Lung (tissue), 12 donors: Measurements from ENCODE around the gene TMPRSS13. TPM values are rescaled to one million over a fixed set of nuclear protein-coding genes. Genes with fewer than 3 reads are reported as not detected.
A peak's percentile ranks its signal among the peaks of the same experiment; 100 is the strongest.

Experiments used
- ATAC-seq: fragments of 200-7000 bp; cut with Tn5 transposase; one replicate; pipeline ENCODE4 v1.9.1; 2020; ENCODE audit warnings: moderate number of reproducible peaks; ENCODE audit not compliant: insufficient read depth, low FRiP score
- DNase-seq, 3 donors: peaks; one replicate each; pipeline ENCODE4 v3.0.0-alpha.2; 2013 to 2017
- H3K27ac ChIP-seq, 2 donors: one replicate each; pipeline ENCODE4 v1.5.1; 2013; ENCODE audit warnings: mild to moderate bottlenecking in 2 of 2, moderate library complexity in 2 of 2, control low read depth in 1 of 2, inconsistent platforms in 1 of 2, low read depth in 1 of 2, low read length in 1 of 2
- H3K27me3 ChIP-seq, 3 donors: one replicate each; pipeline ENCODE4 v1.5.1; 2013; ENCODE audit warnings: low read length in 2 of 3; ENCODE audit not compliant: control insufficient read depth in 3 of 3, insufficient read depth in 3 of 3
- H3K36me3 ChIP-seq, 4 donors: one replicate each; pipeline ENCODE4 v1.5.1; 2013; ENCODE audit warnings: low read length in 4 of 4, mild to moderate bottlenecking in 1 of 4, moderate library complexity in 1 of 4; ENCODE audit not compliant: control insufficient read depth in 4 of 4, insufficient read depth in 4 of 4
- H3K4me1 ChIP-seq, 5 donors: one replicate each; pipeline ENCODE4 v1.5.1; 2013; ENCODE audit warnings: low read length in 5 of 5, mild to moderate bottlenecking in 2 of 5, moderate library complexity in 1 of 5; ENCODE audit not compliant: control insufficient read depth in 5 of 5, insufficient read depth in 5 of 5
- H3K4me3 ChIP-seq: one replicate; pipeline ENCODE4 v1.5.1; 2013; ENCODE audit warnings: mild to moderate bottlenecking, control low read depth, moderate library complexity
- H3K9ac ChIP-seq, 2 donors: one replicate each; pipeline ENCODE4 v1.5.1; 2013; ENCODE audit warnings: low read length in 2 of 2, control low read depth in 1 of 2; ENCODE audit not compliant: insufficient read depth in 1 of 2
- H3K9me3 ChIP-seq, 4 donors: one replicate each; pipeline ENCODE4 v1.5.1; 2013; ENCODE audit warnings: low read length in 3 of 4, mild to moderate bottlenecking in 1 of 4, moderate library complexity in 1 of 4; ENCODE audit not compliant: control insufficient read depth in 4 of 4, insufficient read depth in 3 of 4
- WGBS, 2 donors: extraction: QIAGEN DNeasy Blood & Tissue Kit; methylation state at CpG; one replicate each; pipeline ENCODE4 v1.1.7; 2013; 5-methylcytosine and 5-hydroxymethylcytosine counted together
- polyA plus RNA-seq, 2 donors: library from polyadenylated mRNA; stranded (reverse); fragments of 200-250 nt; gene quantifications; one replicate each; pipeline ENCODE4 v1.2.1, GENCODE V29; 2013
- total RNA-seq, 2 donors: library from RNA; depleted of rRNA in 1 of 2; stranded (reverse); fragments of >200 nt in 1 of 2; gene quantifications; one replicate each; pipeline ENCODE4 v1.2.1, GENCODE V29; 2014 to 2021
- TF ChIP-seq, protein P1 (sequence below): IDR thresholded peaks from 2 replicates; pipeline ENCODE4 v1.5.1; 2012; ENCODE audit warnings: mild to moderate bottlenecking; ENCODE audit errors: control extremely low read depth, extremely low read depth
- donor health status: control.
- donor health status: control.
- donor health status: Bipolar disorder and iron deficiency.
- donor health status: healthy.
- donor health status: DM: yes; HTN: yes; CAD: no.

The TMPRSS13 gene
- total and polyA plus RNA-seq, 4 donors, result 5.8 to 9.4 (median 9.2) TPM

DNA sequence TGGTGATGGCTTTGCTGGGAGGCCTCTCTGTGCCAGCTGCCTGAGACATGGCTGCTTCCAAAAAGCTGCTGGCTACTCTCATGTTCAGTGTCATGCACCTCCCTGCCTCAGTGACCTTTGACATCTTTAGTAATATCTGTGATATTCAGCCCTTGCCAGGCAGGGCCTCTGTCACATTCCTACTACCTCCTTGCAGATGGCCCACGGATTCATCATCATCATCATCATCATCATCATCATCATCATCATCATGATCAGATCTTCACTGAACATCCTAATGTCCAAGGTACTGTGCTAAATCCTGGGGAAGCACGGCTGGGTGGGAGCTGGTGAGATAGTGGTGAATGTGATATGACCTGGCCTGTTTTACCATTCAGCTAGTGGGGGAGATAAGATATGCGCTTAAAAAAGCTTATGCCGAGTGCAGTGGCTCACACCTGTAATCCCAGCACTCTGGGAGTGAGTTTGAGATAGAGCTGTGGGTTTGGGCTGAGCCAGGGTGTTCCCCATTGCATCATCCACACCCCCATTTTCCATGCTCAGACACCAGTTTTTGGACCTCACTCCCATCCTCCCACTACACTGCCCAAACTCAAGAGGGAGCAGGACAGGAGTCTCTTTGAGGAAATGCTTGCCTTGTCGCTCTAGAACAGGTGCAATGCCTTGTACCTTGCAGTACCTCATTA lies 17.1 kb upstream of the TMPRSS13 start:
- Histone ChIP-seq H3K9ac (no peak overlapping the region), H3K27ac (no peak overlapping the region), H3K9me3 (peaks cover 0 to 4% (median 0%) of the 10 kb centered on the region in 4 donors), H3K27me3 (no peaks in the 10 kb centered on the region), H3K4me1 (peaks cover 0 to 6% (median 0%) of the 10 kb centered on the region in 5 donors), H3K4me3 (no peak overlapping the region), H3K36me3 (no peaks in the 10 kb centered on the region)
- TF ChIP-seq, protein P1, sequence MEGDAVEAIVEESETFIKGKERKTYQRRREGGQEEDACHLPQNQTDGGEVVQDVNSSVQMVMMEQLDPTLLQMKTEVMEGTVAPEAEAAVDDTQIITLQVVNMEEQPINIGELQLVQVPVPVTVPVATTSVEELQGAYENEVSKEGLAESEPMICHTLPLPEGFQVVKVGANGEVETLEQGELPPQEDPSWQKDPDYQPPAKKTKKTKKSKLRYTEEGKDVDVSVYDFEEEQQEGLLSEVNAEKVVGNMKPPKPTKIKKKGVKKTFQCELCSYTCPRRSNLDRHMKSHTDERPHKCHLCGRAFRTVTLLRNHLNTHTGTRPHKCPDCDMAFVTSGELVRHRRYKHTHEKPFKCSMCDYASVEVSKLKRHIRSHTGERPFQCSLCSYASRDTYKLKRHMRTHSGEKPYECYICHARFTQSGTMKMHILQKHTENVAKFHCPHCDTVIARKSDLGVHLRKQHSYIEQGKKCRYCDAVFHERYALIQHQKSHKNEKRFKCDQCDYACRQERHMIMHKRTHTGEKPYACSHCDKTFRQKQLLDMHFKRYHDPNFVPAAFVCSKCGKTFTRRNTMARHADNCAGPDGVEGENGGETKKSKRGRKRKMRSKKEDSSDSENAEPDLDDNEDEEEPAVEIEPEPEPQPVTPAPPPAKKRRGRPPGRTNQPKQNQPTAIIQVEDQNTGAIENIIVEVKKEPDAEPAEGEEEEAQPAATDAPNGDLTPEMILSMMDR, result no peak
- ATAC-seq, result peak; percentile 3
- no peak for DNase-seq
- 76 to 79% methylated on average over 5 of the region's 5 CpGs for WGBS, 2 donors

DNA sequence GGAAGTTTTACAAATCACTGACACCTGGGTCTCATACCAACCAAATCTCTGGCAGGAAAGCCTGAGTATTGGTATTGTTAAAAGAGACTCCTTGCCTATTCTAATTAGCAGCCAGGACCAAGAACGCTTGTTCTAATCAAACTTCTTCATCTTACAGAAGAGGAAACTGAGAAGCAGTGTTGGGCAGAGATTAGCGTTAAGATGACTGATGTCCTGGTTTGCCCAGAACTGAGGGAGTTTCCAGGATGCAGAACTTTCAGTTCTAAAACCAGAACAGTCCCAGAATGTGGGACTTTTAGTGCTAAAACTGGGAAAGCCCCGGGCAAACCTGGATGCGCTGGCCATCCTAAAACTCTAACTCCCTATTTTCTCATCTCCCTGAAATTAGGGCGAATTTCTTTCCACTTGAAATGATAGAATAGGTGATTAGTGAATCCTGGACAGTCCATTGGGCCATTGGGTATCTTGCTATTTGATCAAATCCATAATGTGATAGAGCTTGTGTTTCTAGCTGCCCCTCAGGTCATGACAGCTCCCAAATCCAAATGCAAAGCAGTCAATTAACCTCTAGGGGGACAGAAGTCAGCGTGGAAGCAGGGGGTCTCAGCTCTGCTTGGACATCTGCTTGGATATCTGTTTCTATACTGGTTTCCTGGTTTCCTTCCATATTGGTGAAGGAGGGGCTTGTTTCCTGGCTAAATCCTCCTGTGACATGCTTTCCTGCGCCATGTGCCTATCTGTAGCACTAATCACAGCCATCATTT lies 16.0 kb upstream of the TMPRSS13 start:
- Histone ChIP-seq H3K4me3 (no peak overlapping the region), H3K9me3 (peaks cover 0 to 4% (median 0%) of the 10 kb centered on the region in 4 donors), H3K27me3 (no peaks in the 10 kb centered on the region), H3K9ac (no peak overlapping the region), H3K27ac (peak overlapping the region in 1 of 2 donors; percentile 79), H3K36me3 (no peaks in the 10 kb centered on the region), H3K4me1 (peaks cover 0 to 3% (median 0%) of the 10 kb centered on the region in 5 donors)
- WGBS, 2 donors, result 31 to 37% methylated on average over 7 of the region's 7 CpGs
- no peak for ATAC-seq
- DNase-seq, result no peak
- TF ChIP-seq, protein P1, result no peak

DNA sequence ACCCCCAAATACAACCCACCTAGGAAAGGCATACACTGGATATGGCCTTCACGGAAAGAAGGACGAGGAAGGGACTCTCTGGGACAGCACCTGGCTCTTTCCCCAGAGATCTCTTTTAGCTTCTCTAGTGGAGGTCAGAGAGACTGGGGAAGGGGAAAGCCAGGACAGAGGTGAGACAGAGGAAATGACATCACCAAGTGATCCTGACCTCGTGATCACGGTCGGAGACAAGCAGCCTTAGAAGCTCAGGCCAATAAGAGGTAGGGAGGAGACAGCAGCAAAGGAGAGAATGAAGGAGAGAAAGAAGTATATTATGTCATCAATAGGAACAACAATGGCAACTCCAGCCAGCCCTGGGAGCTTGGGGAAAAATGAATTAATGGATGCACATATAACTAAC lies 15.4 kb upstream of the TMPRSS13 start:
- H3K4me3 ChIP-seq, result no peak overlapping the region
- H3K27ac ChIP-seq, result peak overlapping the region in 1 of 2 donors; percentile 80
- no peaks in the 10 kb centered on the region for H3K27me3 ChIP-seq
- ATAC-seq (no peak), DNase-seq (no peak)
- no peak overlapping the region for H3K9ac ChIP-seq
- 58 to 68% methylated on average over 5 of the region's 5 CpGs for WGBS, 2 donors
- H3K36me3 ChIP-seq, result no peaks in the 10 kb centered on the region
- TF ChIP-seq, protein P1, result no peak
- H3K4me1 ChIP-seq, result peaks cover 0 to 3% (median 0%) of the 10 kb centered on the region in 5 donors
- peaks cover 0 to 4% (median 0%) of the 10 kb centered on the region in 4 donors for H3K9me3 ChIP-seq
